Left cardiac atrium (tissue), 4 donors: Measurements from ENCODE around the gene CCM2L. TPM values are rescaled to one million over a fixed set of nuclear protein-coding genes. Genes with fewer than 3 reads are reported as not detected.

Experiments
- ATAC-seq, 2 donors: fragments of 200-7000 bp; cut with Tn5 transposase; one replicate each; pipeline ENCODE4 v1.9.1; 2020; ENCODE audit warnings: mild to moderate bottlenecking in 2 of 2, moderate library complexity in 2 of 2
- DNase-seq: peaks from one replicate; pipeline ENCODE4 v3.0.0-alpha.2; 2020
- intact Hi-C, 2 donors: fragments of 100-400 bp; cut with DNase I; formaldehyde crosslinking; loops; one replicate each; pipeline versions ENCODE4 v1.14.1 to v1.15.1; 2022 to 2023
- total RNA-seq, 2 donors: library from RNA; stranded (reverse); fragmentation: NEBNext Ultra II Directional; extraction: Animal tissue kit (Norgen Biotek cat#: 25700); gene quantifications; one replicate each; pipeline ENCODE4 v1.2.1, GENCODE V29; 2021
- donor health status: DM: no; HTN: yes; CAD: no.
- donor health status: DM: no; HTN: yes; CAD: no; lungs with severe emphysema.
- donor health status: DM: yes; HTN: yes; CAD: no.
- donor health status: Dilated cardiomyopathy.

Gene CCM2L
- total RNA-seq, 2 donors from 2014 or later, result 7.2 to 7.8 TPM

- intact Hi-C loops, result no loop called here
- no peak for ATAC-seq
These were observed 19.4 kb upstream of the CCM2L start for GRCh38 chr20:31990641-31991338.

GRCh38 chr20:31991339-31991705 is 18.9 kb upstream of the CCM2L start:
- DNase-seq (no peak), ATAC-seq (no peak)
- intact Hi-C loops, result no loop called here

More at GRCh38 chr20:31990641-31991338, 19.4 kb upstream of the CCM2L start:
- no peak for DNase-seq

GRCh38 chr20:31992086-31992485 is 18.2 kb upstream of the CCM2L start:
- intact Hi-C loops, result no loop called here
- no peak for DNase-seq
- ATAC-seq, result no peak

GRCh38 chr20:31996996-31997395 is 13.2 kb upstream of the CCM2L start:
- DNase-seq (no peak), ATAC-seq (no peak)
- intact Hi-C loops, result no loop called here

- no peak for ATAC-seq
- intact Hi-C loops, result no loop called here
- no peak for DNase-seq
These were observed 12.0 kb upstream of the CCM2L start for GRCh38 chr20:31998246-31998645.

- intact Hi-C loops, result no loop called here
- ATAC-seq (no peak), DNase-seq (no peak)
These were observed 6.9 kb upstream of the CCM2L start for GRCh38 chr20:32003325-32003724.

- intact Hi-C loops, result no loop called here
- ATAC-seq, result no peak
- no peak for DNase-seq
These were observed 5.3 kb upstream of the CCM2L start for GRCh38 chr20:32004963-32005362.

GRCh38 chr20:32006053-32006452 is 4.2 kb upstream of the CCM2L start:
- intact Hi-C loops, result no loop called here
- DNase-seq, result no peak
- no peak for ATAC-seq

GRCh38 chr20:32006841-32007786 is 3.1 kb upstream of the CCM2L start:
- DNase-seq (no peak), ATAC-seq (no peak)
- intact Hi-C loops, result no loop called here

GRCh38 chr20:32007787-32008616 is 2.2 kb upstream of the CCM2L start:
- intact Hi-C loops, result no loop called here
- DNase-seq, result peak; percentile 83
- ATAC-seq, result peak; percentile 86 to 89

- ATAC-seq, result no peak
- intact Hi-C loops, result no loop called here
- no peak for DNase-seq
These were observed 674 bp upstream of the CCM2L start for GRCh38 chr20:32009564-32009963.

- DNase-seq, result no peak
- intact Hi-C loops, result no loop called here
- ATAC-seq, result peak in 1 of 2 donors; percentile 6
These were observed 428 bp downstream of the CCM2L start for GRCh38 chr20:32010666-32011065.

- intact Hi-C loops, result no loop called here
- ATAC-seq, result no peak
- DNase-seq, result no peak
These were observed 2.0 kb downstream of the CCM2L start for GRCh38 chr20:32012159-32012688.

GRCh38 chr20:32013326-32013725 is 3.1 kb downstream of the CCM2L start:
- intact Hi-C loops, result no loop called here
- DNase-seq, result no peak

GRCh38 chr20:32017711-32018251 is 7.5 kb downstream of the CCM2L start:
- no peak for DNase-seq
- intact Hi-C loops, result no loop called here
- no peak for ATAC-seq

More at GRCh38 chr20:32013326-32013725, 3.1 kb downstream of the CCM2L start:
- no peak for ATAC-seq

- ATAC-seq, result peak; percentile 73 to 87
- intact Hi-C loops, result no loop called here
- peak; percentile 74 for DNase-seq
These were observed 8.3 kb downstream of the CCM2L start for GRCh38 chr20:32018269-32019155.

GRCh38 chr20:32019156-32019510 is 8.9 kb downstream of the CCM2L start:
- intact Hi-C loops, result no loop called here
- ATAC-seq (peak in 1 of 2 donors; percentile 16), DNase-seq (no peak)
